ENCODE measurements around the gene CEMIP.

GRCh38 chr15:80970658-80971057 is 191.5 kb downstream of the CEMIP start:
- no peak for TF ChIP-seq MYC (IDR thresholded peaks at IDR 0.05; ENCODE audit: insufficient read depth, insufficient read length, insufficient replicate concordance, low read length, severe bottlenecking)
- no peak for TF ChIP-seq HDAC6 (IDR thresholded peaks at IDR 0.05; ENCODE audit: unreplicated experiment)
- no peak for TF ChIP-seq POU2F2 (IDR thresholded peaks at IDR 0.05; ENCODE audit: borderline replicate concordance, low read depth, low read length)
- TF ChIP-seq CTCF (IDR thresholded peaks at IDR 0.05 in 2 of 3, conservative IDR thresholded peaks at IDR 0.05 in 1 of 3; ENCODE audit: control insufficient read depth in 2 of 3, extremely low read depth in 1 of 3, insufficient read depth in 1 of 3, low read depth in 3 of 3, low read length in 3 of 3): no peak
- TF ChIP-seq TAF1 (IDR thresholded peaks at IDR 0.05; ENCODE audit: borderline replicate concordance, low read depth, low read length): no peak
- no peak for TF ChIP-seq NFIC (IDR thresholded peaks at IDR 0.05; ENCODE audit: low read depth, low read length)
- TF ChIP-seq ZBTB33 (IDR thresholded peaks at IDR 0.05): no peak
- TF ChIP-seq EP300 (IDR thresholded peaks at IDR 0.05; ENCODE audit: borderline replicate concordance in 1 of 2, control insufficient read depth in 1 of 2, low read depth in 2 of 2, low read length in 2 of 2): no peak
- no peak for TF ChIP-seq CHD1 (IDR thresholded peaks at IDR 0.05; ENCODE audit: low read depth, low read length)
- no peak for TF ChIP-seq IKZF2 (IDR thresholded peaks at IDR 0.05)
- no peak for TF ChIP-seq RBBP5 (conservative IDR thresholded peaks at IDR 0.05)
- no peak for TF ChIP-seq POLR2AphosphoS5 (IDR thresholded peaks at IDR 0.05; ENCODE audit: low read length)

Data from GM12878 (cell line).